OCI-LY3 (cell line): Measurements from ENCODE around the gene MAML2.

ENCODE experiments used
- CTCF ChIP-seq: fragments of 200-600, 300-600 bp; sonication (generic); IDR thresholded peaks from 2 replicates; pipeline ENCODE4 v1.5.1; 2014; ENCODE audit warnings: antibody characterized with exemption, low read length, low read depth
- EZH2phosphoT487 ChIP-seq: fragments of 200-600 bp; shearing (Covaris generic); IDR thresholded peaks from 2 replicates; pipeline ENCODE4 v1.6.1; 2018; ENCODE audit warnings: antibody characterized with exemption, mixed run types, low read depth

GRCh38 chr11:96215110-96215782, 127.7 kb downstream of the MAML2 start:
- TF ChIP-seq CTCF (no peak), EZH2phosphoT487 (no peak)
